K562 (cell line): Measurements from ENCODE around the gene ANKRD65.

ENCODE experiments used
- ARID2 ChIP-seq: fragments of 450-650 bp; IDR thresholded peaks from 2 replicates; pipeline ENCODE4 v1.6.1; 2017; ENCODE audit warnings: antibody characterized with exemption, mild to moderate bottlenecking
- CEBPG ChIP-seq, 3 experiments: fragments of 200-800 bp in 1 of 3; sonication (Bioruptor generic) in 1 of 3; sonication (generic) in 1 of 3; formaldehyde crosslinking in 1 of 3; IDR thresholded peaks in 2 of 3; conservative IDR thresholded peaks in 1 of 3; 2 replicates each; pipeline versions ENCODE4 v1.6.1 to v1.8.0; 2016 to 2022; ENCODE audit warnings: missing compliant biosample characterization in 2 of 3, missing genetic modification characterization in 2 of 3, mild to moderate bottlenecking in 1 of 3, missing genetic modification reagents in 1 of 3
- ILK ChIP-seq: fragments of 450-650 bp; IDR thresholded peaks from 2 replicates; pipeline ENCODE4 v1.6.1; 2016; ENCODE audit warnings: missing genetic modification characterization, low read depth, mild to moderate bottlenecking, missing compliant biosample characterization, moderate library complexity, borderline replicate concordance
- MAZ ChIP-seq, 2 experiments: fragments of 450-650 bp in 1 of 2; sonication (generic) in 1 of 2; formaldehyde crosslinking; IDR thresholded peaks in 1 of 2; conservative IDR thresholded peaks in 1 of 2; 2 replicates each; pipeline versions ENCODE4 v1.4.0 to v1.5.0; 2020; ENCODE audit warnings: mild to moderate bottlenecking in 1 of 2, missing genetic modification reagents in 1 of 2
- NCOR1 ChIP-seq: fragments of 450-650 bp; IDR thresholded peaks from 2 replicates; pipeline ENCODE4 v1.6.1; 2016; ENCODE audit warnings: mild to moderate bottlenecking, moderate library complexity
- NFIC ChIP-seq: fragments of 450-650 bp; IDR thresholded peaks from 2 replicates; pipeline ENCODE4 v1.6.1; 2017; ENCODE audit warnings: mild to moderate bottlenecking, inconsistent platforms
- NRF1 ChIP-seq, 2 experiments: fragments of 450-650 bp; IDR thresholded peaks in 1 of 2; conservative IDR thresholded peaks in 1 of 2; 2 replicates each; pipeline ENCODE4 v1.6.1; 2014; ENCODE audit warnings: mild to moderate bottlenecking in 2 of 2
- PATZ1 ChIP-seq: fragments of 250-450 bp; sonication (Bioruptor Pico); IDR thresholded peaks from 2 replicates; pipeline ENCODE4 v1.5.0; 2020; ENCODE audit warnings: mild to moderate bottlenecking, borderline replicate concordance
- POLR2A ChIP-seq: fragments of 450-650 bp; conservative IDR thresholded peaks from 2 replicates; pipeline ENCODE4 v1.6.1; 2016
- ZNF212 ChIP-seq: fragments of 450-650 bp; formaldehyde crosslinking; IDR thresholded peaks from 2 replicates; pipeline ENCODE4 v1.4.0; 2020; ENCODE audit warnings: mild to moderate bottlenecking
- ZNF263 ChIP-seq: sonication (generic); formaldehyde crosslinking; IDR thresholded peaks from 2 replicates; pipeline ENCODE4 v1.8.0; 2022; ENCODE audit warnings: mild to moderate bottlenecking, missing genetic modification reagents, borderline replicate concordance
- ZNF586 ChIP-seq: fragments of 450-650 bp; formaldehyde crosslinking; conservative IDR thresholded peaks from 2 replicates; pipeline ENCODE4 v1.4.0; 2020; ENCODE audit warnings: mild to moderate bottlenecking, moderate library complexity
- TF ChIP-seq, protein P1 (sequence below), 3 experiments: IDR thresholded peaks in 2 of 3; conservative IDR thresholded peaks in 1 of 3; 2 replicates each; pipeline ENCODE4 v1.5.1; 2011 to 2012; ENCODE audit warnings: low read length in 3 of 3, mild to moderate bottlenecking in 3 of 3, control low read depth in 2 of 3, improper control_type of control experiment in 1 of 3, inconsistent platforms in 1 of 3, low read depth in 1 of 3, mixed read lengths in 1 of 3, moderate library complexity in 1 of 3; ENCODE audit not compliant: insufficient read depth in 2 of 3

- TF ChIP-seq NFIC (no peak), ZNF263 (no peak), ARID2 (no peak), MAZ (CRISPR knock-in tag; conservative IDR thresholded peaks at IDR 0.05 in 1 of 2, IDR thresholded peaks at IDR 0.05 in 1 of 2) (no peak), ILK (tag) (no peak), ZNF212 (CRISPR knock-in tag) (no peak), PATZ1 (no peak), ZNF586 (no peak), CEBPG (CRISPR knock-in tag; IDR thresholded peaks at IDR 0.05) (no peak), CEBPG (tag; conservative IDR thresholded peaks at IDR 0.05 in 1 of 2, IDR thresholded peaks at IDR 0.05 in 1 of 2) (no peak), POLR2A (no peak), NCOR1 (no peak), NRF1 (conservative IDR thresholded peaks at IDR 0.05 in 1 of 2, IDR thresholded peaks at IDR 0.05 in 1 of 2) (no peak)
- TF ChIP-seq, protein P1, sequence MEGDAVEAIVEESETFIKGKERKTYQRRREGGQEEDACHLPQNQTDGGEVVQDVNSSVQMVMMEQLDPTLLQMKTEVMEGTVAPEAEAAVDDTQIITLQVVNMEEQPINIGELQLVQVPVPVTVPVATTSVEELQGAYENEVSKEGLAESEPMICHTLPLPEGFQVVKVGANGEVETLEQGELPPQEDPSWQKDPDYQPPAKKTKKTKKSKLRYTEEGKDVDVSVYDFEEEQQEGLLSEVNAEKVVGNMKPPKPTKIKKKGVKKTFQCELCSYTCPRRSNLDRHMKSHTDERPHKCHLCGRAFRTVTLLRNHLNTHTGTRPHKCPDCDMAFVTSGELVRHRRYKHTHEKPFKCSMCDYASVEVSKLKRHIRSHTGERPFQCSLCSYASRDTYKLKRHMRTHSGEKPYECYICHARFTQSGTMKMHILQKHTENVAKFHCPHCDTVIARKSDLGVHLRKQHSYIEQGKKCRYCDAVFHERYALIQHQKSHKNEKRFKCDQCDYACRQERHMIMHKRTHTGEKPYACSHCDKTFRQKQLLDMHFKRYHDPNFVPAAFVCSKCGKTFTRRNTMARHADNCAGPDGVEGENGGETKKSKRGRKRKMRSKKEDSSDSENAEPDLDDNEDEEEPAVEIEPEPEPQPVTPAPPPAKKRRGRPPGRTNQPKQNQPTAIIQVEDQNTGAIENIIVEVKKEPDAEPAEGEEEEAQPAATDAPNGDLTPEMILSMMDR (IDR thresholded peaks at IDR 0.05 in 2 of 3, conservative IDR thresholded peaks at IDR 0.05 in 1 of 3; ENCODE audit: insufficient read depth in 2 of 3, low read depth in 1 of 3, low read length in 3 of 3), result no peak
These were observed 29.9 kb downstream of the ANKRD65 start for GRCh38 chr1:1391225-1391624.
